Colonic mucosa (tissue), 4 donors: Measurements from ENCODE around the gene ZNF385B. TPM values are rescaled to one million over a fixed set of nuclear protein-coding genes. Genes with fewer than 3 reads are reported as not detected.

ENCODE experiments used
- DNase-seq: peaks from one replicate; pipeline ENCODE4 v3.0.0-alpha.2; 2020
- H3K27ac ChIP-seq: fragments of 200-600 bp; one replicate; pipeline ENCODE4 v1.8.0; 2021
- H3K27me3 ChIP-seq: fragments of 200-600 bp; one replicate; pipeline ENCODE4 v1.8.0; 2021
- H3K36me3 ChIP-seq: fragments of 200-600 bp; one replicate; pipeline ENCODE4 v1.8.0; 2021
- H3K4me1 ChIP-seq: fragments of 200-600 bp; one replicate; pipeline ENCODE4 v1.8.0; 2021; ENCODE audit warnings: mild to moderate bottlenecking
- H3K4me3 ChIP-seq: fragments of 200-600 bp; one replicate; pipeline ENCODE4 v1.8.0; 2021
- H3K9ac ChIP-seq, 2 donors: one replicate each; pipeline ENCODE4 v1.7.0; 2013; ENCODE audit warnings: control low read depth in 2 of 2, low read depth in 2 of 2, low read length in 2 of 2
- H3K9me3 ChIP-seq: fragments of 200-600 bp; one replicate; pipeline ENCODE4 v1.8.0; 2021
- CTCF ChIP-seq: fragments of 200-600 bp; IDR thresholded peaks from one replicate; pipeline ENCODE4 v1.8.0; 2022; ENCODE audit warnings: antibody characterized with exemption, mild to moderate bottlenecking
- intact Hi-C: fragments of 100-400 bp; cut with DNase I; formaldehyde crosslinking; loops from one replicate; pipeline ENCODE4 v1.14.1; 2022
- total RNA-seq, 2 donors: library from RNA; stranded (reverse); fragmentation: NEBNext Ultra II Directional in 1 of 2; extraction: Animal tissue kit (Norgen Biotek cat#: 25700) in 1 of 2; gene quantifications; one replicate each; pipeline ENCODE4 v1.2.1, GENCODE V29; 2021
- donor health status: healthy.
- donor health status: DM: no; HTN: no; CAD: no.
- donor health status: DM: no; HTN: no; CAD: no.

ZNF385B gene
- total RNA-seq, 2 donors from 2014 or later, result 0.10 to 0.69 TPM

GRCh38 chr2:179569831-179570233 lies 291.6 kb downstream of the ZNF385B start:
- Histone ChIP-seq H3K4me3 (no peak overlapping the region), H3K36me3 (no peaks in the 10 kb centered on the region), H3K4me1 (no peaks in the 10 kb centered on the region), H3K9ac (no peak overlapping the region), H3K9me3 (no peaks in the 10 kb centered on the region), H3K27me3 (no peaks in the 10 kb centered on the region), H3K27ac (no peak overlapping the region)
- intact Hi-C loops, result no loop called here
- TF ChIP-seq CTCF, result no peak
- DNase-seq, result no peak

GRCh38 chr2:179565807-179566206 lies 295.6 kb downstream of the ZNF385B start:
- H3K27me3 ChIP-seq, result no peaks in the 10 kb centered on the region
- no peak for TF ChIP-seq CTCF
- no peaks in the 10 kb centered on the region for H3K9me3 ChIP-seq
- H3K36me3 ChIP-seq, result no peaks in the 10 kb centered on the region
- no peak overlapping the region for H3K9ac ChIP-seq
- no peaks in the 10 kb centered on the region for H3K4me1 ChIP-seq
- intact Hi-C loops, result no loop called here
- no peak for DNase-seq
- H3K27ac ChIP-seq, result no peak overlapping the region
- no peak overlapping the region for H3K4me3 ChIP-seq

GRCh38 chr2:179562330-179562885 lies 299.0 kb downstream of the ZNF385B start:
- H3K36me3 ChIP-seq, result no peaks in the 10 kb centered on the region
- no peaks in the 10 kb centered on the region for H3K9me3 ChIP-seq
- H3K9ac ChIP-seq, result no peak overlapping the region
- intact Hi-C loops, result no loop called here
- no peak overlapping the region for H3K27ac ChIP-seq
- no peak overlapping the region for H3K4me3 ChIP-seq
- H3K27me3 ChIP-seq, result no peaks in the 10 kb centered on the region
- no peaks in the 10 kb centered on the region for H3K4me1 ChIP-seq
- no peak for TF ChIP-seq CTCF
- no peak for DNase-seq

- no peak overlapping the region for H3K9ac ChIP-seq
- no peaks in the 10 kb centered on the region for H3K9me3 ChIP-seq
- intact Hi-C loops, result no loop called here
- H3K27ac ChIP-seq, result no peak overlapping the region
- no peaks in the 10 kb centered on the region for H3K36me3 ChIP-seq
- no peak for TF ChIP-seq CTCF
- H3K27me3 ChIP-seq, result no peaks in the 10 kb centered on the region
- H3K4me3 ChIP-seq, result no peak overlapping the region
- no peak for DNase-seq
- H3K4me1 ChIP-seq, result no peaks in the 10 kb centered on the region
These were observed 299.7 kb downstream of the ZNF385B start for GRCh38 chr2:179561702-179562101.

- Histone ChIP-seq H3K36me3 (no peaks in the 10 kb centered on the region), H3K9me3 (no peaks in the 10 kb centered on the region), H3K4me3 (no peak overlapping the region), H3K4me1 (no peaks in the 10 kb centered on the region), H3K9ac (no peak overlapping the region), H3K27me3 (no peaks in the 10 kb centered on the region), H3K27ac (no peak overlapping the region)
- intact Hi-C loops, result no loop called here
- no peak for DNase-seq
- TF ChIP-seq CTCF, result no peak
These were observed 301.1 kb downstream of the ZNF385B start for GRCh38 chr2:179560257-179560735.
